ENCODE measurements around the gene MPV17.
"Not testable (repeated sequence)": the region's sequence is repeated elsewhere in the genome, so short reads cannot be mapped to it uniquely, and the experiment has no call there.

MPV17 gene

GRCh38 chr2:27322766-27323595 is at the start of gene MPV17:
Gene MPV17 (minus strand): TSS chr2:27323097. CDS start chr2:27322517, 580 bp downstream.
- DNase-seq, result peak; percentile 20 to 69

GRCh38 chr2:27370816-27371620 is 48.1 kb upstream of the MPV17 start:
- DNase-seq, result no peak

- peak; percentile 83 to 92 for DNase-seq
Measured at GRCh38 chr2:27370026-27370815, 47.3 kb upstream of the MPV17 start, which contains the start of the genes EIF2B4 and SNX17. Gene EIF2B4 (minus strand): TSS chr2:27370338. CDS start chr2:27370314, 24 bp downstream. Gene SNX17 (plus strand): TSS chr2:27370616. CDS start chr2:27370744, 128 bp downstream.

- DNase-seq, result no peak
Measured at GRCh38 chr2:27369471-27370025, 46.7 kb upstream of the MPV17 start.

- no peak for DNase-seq
Measured at GRCh38 chr2:27363933-27364332, 41.0 kb upstream of the MPV17 start.

GRCh38 chr2:27362678-27363420 is 40.0 kb upstream of the MPV17 start:
- no peak for DNase-seq

GRCh38 chr2:27356382-27357181 is 33.7 kb upstream of the MPV17 start, which contains the start of gene GTF3C2:
Gene GTF3C2 (minus strand): TSS chr2:27356764. CDS start chr2:27343554, 13,210 bp downstream.
- peak; percentile 84 to 85 for DNase-seq

GRCh38 chr2:27356056-27356381 is 33.1 kb upstream of the MPV17 start:
- DNase-seq, result no peak

GRCh38 chr2:27354597-27354927 is 31.7 kb upstream of the MPV17 start:
- no peak for DNase-seq

GRCh38 chr2:27353762-27354596 is 31.1 kb upstream of the MPV17 start:
- DNase-seq, result no peak

- not testable (repeated sequence) for DNase-seq
Measured at GRCh38 chr2:27353386-27353761, 30.5 kb upstream of the MPV17 start.

GRCh38 chr2:27351802-27352598 is 29.1 kb upstream of the MPV17 start:
- no peak for DNase-seq

GRCh38 chr2:27350106-27350693 is 27.3 kb upstream of the MPV17 start:
- no peak for DNase-seq

- no peak for DNase-seq
Measured at GRCh38 chr2:27347641-27348040, 24.7 kb upstream of the MPV17 start.

GRCh38 chr2:27336173-27336572 is 13.3 kb upstream of the MPV17 start:
- DNase-seq, result no peak

GRCh38 chr2:27335311-27335710 is 12.4 kb upstream of the MPV17 start:
- DNase-seq, result no peak

- DNase-seq, result no peak
Measured at GRCh38 chr2:27324720-27325119, 1.8 kb upstream of the MPV17 start.

GRCh38 chr2:27323596-27324285 is 844 bp upstream of the MPV17 start:
- DNase-seq, result no peak
